HepG2 (cell line): Measurements from ENCODE around the gene TACC3. TPM values are rescaled to one million over a fixed set of nuclear protein-coding genes. Genes with fewer than 3 reads are reported as not detected.

Experiments used
- ELF1 ChIP-seq: sonication (generic); formaldehyde crosslinking; IDR thresholded peaks from 2 replicates; pipeline ENCODE4 v1.4.0; 2020; ENCODE audit warnings: missing genetic modification reagents
- FOXA3 ChIP-seq: IDR thresholded peaks from 2 replicates; pipeline ENCODE4 v1.6.1; 2016; ENCODE audit warnings: missing genetic modification reagents, missing compliant biosample characterization
- GTF3A ChIP-seq: sonication (generic); formaldehyde crosslinking; conservative IDR thresholded peaks from 2 replicates; pipeline ENCODE4 v1.4.0; 2020; ENCODE audit warnings: mild to moderate bottlenecking, missing genetic modification reagents
- HES4 ChIP-seq: sonication (generic); formaldehyde crosslinking; IDR thresholded peaks from 2 replicates; pipeline ENCODE4 v1.9.0; 2021; ENCODE audit warnings: mild to moderate bottlenecking, missing genetic modification reagents, borderline replicate concordance
- HNF4A ChIP-seq: sonication (generic); formaldehyde crosslinking; IDR thresholded peaks from 2 replicates; pipeline ENCODE4 v1.4.0; 2020; ENCODE audit warnings: missing genetic modification reagents
- MAFK ChIP-seq, 2 experiments: IDR thresholded peaks in 1 of 2; conservative IDR thresholded peaks in 1 of 2; 2 replicates each; pipeline ENCODE4 v1.6.1; 2011; ENCODE audit warnings: improper control_type of control experiment in 2 of 2, low read length in 2 of 2
- MAZ ChIP-seq, 2 experiments: sonication (generic) in 1 of 2; formaldehyde crosslinking in 1 of 2; IDR thresholded peaks; 2 replicates each; pipeline versions ENCODE4 v1.5.0 to v1.6.1; 2012 to 2020; ENCODE audit warnings: low read depth in 2 of 2, mild to moderate bottlenecking in 2 of 2, borderline replicate concordance in 1 of 2, improper control_type of control experiment in 1 of 2, low read length in 1 of 2, missing genetic modification reagents in 1 of 2, moderate library complexity in 1 of 2
- MTA1 ChIP-seq: sonication (generic); formaldehyde crosslinking; IDR thresholded peaks from 2 replicates; pipeline ENCODE4 v1.4.0; 2020; ENCODE audit warnings: missing genetic modification reagents, mild to moderate bottlenecking, borderline replicate concordance
- NKX3-1 ChIP-seq: sonication (generic); formaldehyde crosslinking; IDR thresholded peaks from 2 replicates; pipeline ENCODE4 v1.5.0; 2020; ENCODE audit warnings: missing genetic modification reagents
- RFXAP ChIP-seq: sonication (generic); formaldehyde crosslinking; IDR thresholded peaks from 2 replicates; pipeline ENCODE4 v1.4.0; 2020; ENCODE audit warnings: missing genetic modification reagents, borderline replicate concordance
- SIX4 ChIP-seq: sonication (generic); formaldehyde crosslinking; IDR thresholded peaks from 2 replicates; pipeline ENCODE4 v1.4.0; 2020; ENCODE audit warnings: missing genetic modification reagents
- SMAD9 ChIP-seq: sonication (generic); formaldehyde crosslinking; IDR thresholded peaks from 2 replicates; pipeline ENCODE4 v1.5.1; 2020; ENCODE audit warnings: mild to moderate bottlenecking, missing genetic modification reagents
- ZNF546 ChIP-seq: sonication (generic); formaldehyde crosslinking; conservative IDR thresholded peaks from 2 replicates; pipeline ENCODE4 v1.8.1; 2023; ENCODE audit warnings: mild to moderate bottlenecking, missing genetic modification reagents
- ZNF589 ChIP-seq: sonication (generic); formaldehyde crosslinking; conservative IDR thresholded peaks from 2 replicates; pipeline ENCODE4 v1.8.0; 2022; ENCODE audit warnings: mild to moderate bottlenecking, moderate library complexity, missing genetic modification reagents
- ZSCAN29 ChIP-seq: sonication (generic); formaldehyde crosslinking; conservative IDR thresholded peaks from 2 replicates; pipeline ENCODE4 v1.4.0; 2020; ENCODE audit warnings: mild to moderate bottlenecking, missing genetic modification reagents
- polyA plus RNA-seq, 8 experiments: library from polyadenylated mRNA; depleted of rRNA in 3 of 8; stranded (reverse) in 7 of 8; unstranded in 1 of 8; fragments of >200 nt; fragmentation: Illumina TruSeq in 4 of 8; extraction: Trizol in 4 of 8; gene quantifications; 2 replicates each; pipeline versions ENCODE4 v1.2.1 to v1.2.3, GENCODE V29; 2011 to 2016; ENCODE audit warnings: low read depth in 4 of 8, missing spikeins in 1 of 8, mixed read lengths in 1 of 8; ENCODE audit not compliant: insufficient read depth in 1 of 8
- total RNA-seq, 5 experiments: library from RNA; depleted of rRNA; stranded (reverse); fragments of >200 nt; fragmentation: Illumina TruSeq; extraction: Trizol; gene quantifications; 2 replicates each; pipeline ENCODE4 v1.2.3, GENCODE V29; 2016; ENCODE audit warnings: low read depth in 1 of 5
- TF ChIP-seq, protein P1 (sequence below): sonication (generic); formaldehyde crosslinking; IDR thresholded peaks from 2 replicates; pipeline ENCODE4 v1.4.0; 2020; ENCODE audit warnings: missing genetic modification reagents, borderline replicate concordance
- TF ChIP-seq, protein P2 (sequence below): IDR thresholded peaks from 2 replicates; pipeline ENCODE4 v1.6.1; 2016; ENCODE audit warnings: missing compliant biosample characterization, missing genetic modification reagents, borderline replicate concordance
- TF ChIP-seq, protein P3 (sequence below): sonication (generic); formaldehyde crosslinking; IDR thresholded peaks from 2 replicates; pipeline ENCODE4 v1.5.1; 2020; ENCODE audit warnings: mild to moderate bottlenecking, missing genetic modification reagents

Gene TACC3
- total and polyA plus RNA-seq, 2 of the 13 experiments (the other 11 are each of a cell fraction or from before 2014, with no cell fraction given), result 20.3 to 21.2 TPM

DNA sequence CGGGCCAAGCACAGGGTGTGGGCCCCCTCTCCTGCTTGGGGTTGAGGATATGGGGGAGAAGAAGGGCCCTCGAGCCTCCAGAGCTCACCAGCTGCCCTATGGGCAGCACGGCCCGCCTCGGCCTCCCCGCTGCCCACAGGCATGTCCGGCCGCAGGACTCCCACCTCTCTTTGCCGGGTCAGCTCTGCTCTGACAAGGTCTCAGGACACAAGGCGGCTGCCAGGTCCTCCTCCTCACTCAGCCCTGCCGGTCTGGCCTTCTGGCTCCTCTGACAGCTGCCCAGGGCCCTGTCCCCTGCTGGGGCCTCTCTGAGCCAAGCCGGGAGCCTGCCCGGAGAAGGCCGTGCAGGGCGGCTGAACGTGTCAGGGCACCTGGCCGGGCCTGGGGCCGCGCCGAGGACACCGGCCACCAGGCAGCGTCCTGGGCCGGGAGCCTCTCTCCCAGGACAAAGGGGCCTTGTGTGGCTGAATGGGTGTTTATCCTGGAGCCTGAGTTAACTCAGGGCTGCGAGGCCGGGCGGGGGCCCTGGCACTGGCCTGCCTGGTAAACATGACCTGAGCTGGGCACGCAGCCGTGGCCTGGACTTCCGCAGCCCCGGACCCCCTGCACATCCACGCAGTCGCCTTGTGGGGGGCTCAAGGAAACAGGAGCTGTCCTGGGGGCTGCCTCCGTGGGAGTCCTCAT is 25.7 kb downstream of the TACC3 start (continued):
- peak; percentile 50; the same call in 1 of the 2 replicates for TF ChIP-seq MTA1 (CRISPR knock-in tag)
- TF ChIP-seq ZNF546 (CRISPR knock-in tag), result peak; percentile 60
- peak; percentile 51; the same call in 1 of the 2 replicates for TF ChIP-seq NKX3-1
- peak; percentile 44; the same call in 1 of the 2 replicates for TF ChIP-seq ELF1 (CRISPR knock-in tag)
- TF ChIP-seq, protein P1, sequence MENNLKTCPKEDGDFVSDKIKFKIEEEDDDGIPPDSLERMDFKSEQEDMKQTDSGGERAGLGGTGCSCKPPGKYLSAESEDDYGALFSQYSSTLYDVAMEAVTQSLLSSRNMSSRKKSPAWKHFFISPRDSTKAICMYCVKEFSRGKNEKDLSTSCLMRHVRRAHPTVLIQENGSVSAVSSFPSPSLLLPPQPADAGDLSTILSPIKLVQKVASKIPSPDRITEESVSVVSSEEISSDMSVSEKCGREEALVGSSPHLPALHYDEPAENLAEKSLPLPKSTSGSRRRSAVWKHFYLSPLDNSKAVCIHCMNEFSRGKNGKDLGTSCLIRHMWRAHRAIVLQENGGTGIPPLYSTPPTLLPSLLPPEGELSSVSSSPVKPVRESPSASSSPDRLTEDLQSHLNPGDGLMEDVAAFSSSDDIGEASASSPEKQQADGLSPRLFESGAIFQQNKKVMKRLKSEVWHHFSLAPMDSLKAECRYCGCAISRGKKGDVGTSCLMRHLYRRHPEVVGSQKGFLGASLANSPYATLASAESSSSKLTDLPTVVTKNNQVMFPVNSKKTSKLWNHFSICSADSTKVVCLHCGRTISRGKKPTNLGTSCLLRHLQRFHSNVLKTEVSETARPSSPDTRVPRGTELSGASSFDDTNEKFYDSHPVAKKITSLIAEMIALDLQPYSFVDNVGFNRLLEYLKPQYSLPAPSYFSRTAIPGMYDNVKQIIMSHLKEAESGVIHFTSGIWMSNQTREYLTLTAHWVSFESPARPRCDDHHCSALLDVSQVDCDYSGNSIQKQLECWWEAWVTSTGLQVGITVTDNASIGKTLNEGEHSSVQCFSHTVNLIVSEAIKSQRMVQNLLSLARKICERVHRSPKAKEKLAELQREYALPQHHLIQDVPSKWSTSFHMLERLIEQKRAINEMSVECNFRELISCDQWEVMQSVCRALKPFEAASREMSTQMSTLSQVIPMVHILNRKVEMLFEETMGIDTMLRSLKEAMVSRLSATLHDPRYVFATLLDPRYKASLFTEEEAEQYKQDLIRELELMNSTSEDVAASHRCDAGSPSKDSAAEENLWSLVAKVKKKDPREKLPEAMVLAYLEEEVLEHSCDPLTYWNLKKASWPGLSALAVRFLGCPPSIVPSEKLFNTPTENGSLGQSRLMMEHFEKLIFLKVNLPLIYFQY (CRISPR knock-in tag), result no peak
- TF ChIP-seq SMAD9 (CRISPR knock-in tag), result no peak
- TF ChIP-seq GTF3A (CRISPR knock-in tag), result peak; percentile 76; the same call in 1 of the 2 replicates
- TF ChIP-seq, protein P2, sequence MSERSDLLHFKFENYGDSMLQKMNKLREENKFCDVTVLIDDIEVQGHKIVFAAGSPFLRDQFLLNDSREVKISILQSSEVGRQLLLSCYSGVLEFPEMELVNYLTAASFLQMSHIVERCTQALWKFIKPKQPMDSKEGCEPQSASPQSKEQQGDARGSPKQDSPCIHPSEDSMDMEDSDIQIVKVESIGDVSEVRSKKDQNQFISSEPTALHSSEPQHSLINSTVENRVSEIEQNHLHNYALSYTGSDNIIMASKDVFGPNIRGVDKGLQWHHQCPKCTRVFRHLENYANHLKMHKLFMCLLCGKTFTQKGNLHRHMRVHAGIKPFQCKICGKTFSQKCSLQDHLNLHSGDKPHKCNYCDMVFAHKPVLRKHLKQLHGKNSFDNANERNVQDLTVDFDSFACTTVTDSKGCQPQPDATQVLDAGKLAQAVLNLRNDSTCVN (CRISPR knock-in tag), result peak; percentile 16; the same call in 1 of the 2 replicates
- no peak for TF ChIP-seq MAFK (conservative IDR thresholded peaks at IDR 0.05 in 1 of 2, IDR thresholded peaks at IDR 0.05 in 1 of 2; ENCODE audit: low read length in 2 of 2)
- no peak for TF ChIP-seq SIX4
- no peak for TF ChIP-seq MAZ (IDR thresholded peaks at IDR 0.05; ENCODE audit: borderline replicate concordance, low read depth, low read length)
- TF ChIP-seq MAZ (CRISPR knock-in tag; IDR thresholded peaks at IDR 0.05; ENCODE audit: low read depth), result peak; percentile 82; the same call in 1 of the 2 replicates
- TF ChIP-seq, protein P3, sequence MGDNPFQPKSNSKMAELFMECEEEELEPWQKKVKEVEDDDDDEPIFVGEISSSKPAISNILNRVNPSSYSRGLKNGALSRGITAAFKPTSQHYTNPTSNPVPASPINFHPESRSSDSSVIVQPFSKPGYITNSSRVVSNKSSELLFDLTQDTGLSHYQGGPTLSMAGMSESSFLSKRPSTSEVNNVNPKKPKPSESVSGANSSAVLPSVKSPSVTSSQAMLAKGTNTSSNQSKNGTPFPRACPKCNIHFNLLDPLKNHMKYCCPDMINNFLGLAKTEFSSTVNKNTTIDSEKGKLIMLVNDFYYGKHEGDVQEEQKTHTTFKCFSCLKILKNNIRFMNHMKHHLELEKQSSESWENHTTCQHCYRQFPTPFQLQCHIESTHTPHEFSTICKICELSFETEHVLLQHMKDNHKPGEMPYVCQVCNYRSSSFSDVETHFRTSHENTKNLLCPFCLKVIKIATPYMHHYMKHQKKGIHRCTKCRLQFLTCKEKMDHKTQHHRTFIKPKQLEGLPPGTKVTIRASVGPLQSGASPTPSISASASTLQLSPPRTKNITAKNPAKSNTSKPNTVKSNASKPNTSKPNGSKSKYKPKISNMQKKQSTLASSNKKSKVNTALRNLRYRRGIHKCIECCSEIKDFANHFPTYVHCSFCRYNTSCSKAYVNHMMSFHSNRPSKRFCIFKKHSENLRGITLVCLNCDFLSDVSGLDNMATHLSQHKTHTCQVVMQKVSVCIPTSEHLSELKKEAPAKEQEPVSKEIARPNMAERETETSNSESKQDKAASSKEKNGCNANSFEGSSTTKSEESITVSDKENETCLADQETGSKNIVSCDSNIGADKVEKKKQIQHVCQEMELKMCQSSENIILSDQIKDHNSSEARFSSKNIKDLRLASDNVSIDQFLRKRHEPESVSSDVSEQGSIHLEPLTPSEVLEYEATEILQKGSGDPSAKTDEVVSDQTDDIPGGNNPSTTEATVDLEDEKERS (CRISPR knock-in tag), result peak; percentile 87; the same call in 1 of the 2 replicates
- peak; percentile 78; the same call in 1 of the 2 replicates for TF ChIP-seq ZSCAN29
- peak; percentile 85 for TF ChIP-seq FOXA3 (CRISPR knock-in tag)
- peak; percentile 67; the same call in 1 of the 2 replicates for TF ChIP-seq HES4 (CRISPR knock-in tag)
- no peak for TF ChIP-seq ZNF589 (CRISPR knock-in tag)
- TF ChIP-seq RFXAP (CRISPR knock-in tag), result peak; percentile 80
- peak; percentile 64; the same call in 1 of the 2 replicates for TF ChIP-seq HNF4A
